ENCODE measurements around the gene WASF3.

DNA sequence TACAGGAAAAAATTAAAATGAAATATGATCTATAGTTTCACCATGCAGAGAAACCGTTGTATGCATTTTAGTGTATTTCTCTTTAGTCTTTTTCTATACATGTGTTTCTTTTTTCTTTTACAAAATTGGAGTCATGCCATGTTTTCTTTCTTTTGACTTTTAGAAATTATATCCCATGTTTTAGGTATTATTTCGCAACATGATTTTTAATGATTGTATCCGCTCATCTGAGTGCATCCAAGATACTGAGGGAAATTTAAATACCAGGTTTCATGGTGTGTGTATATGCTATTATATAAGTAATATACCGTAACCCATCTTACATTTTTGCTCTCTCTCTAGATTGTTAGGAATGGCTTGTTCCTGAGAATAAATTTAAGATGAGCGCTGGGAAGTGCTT, 120.8 kb downstream of the WASF3 start:
- TF ChIP-seq POLR2A (IDR thresholded peaks at IDR 0.05), result no peak
- TF ChIP-seq, protein P1, sequence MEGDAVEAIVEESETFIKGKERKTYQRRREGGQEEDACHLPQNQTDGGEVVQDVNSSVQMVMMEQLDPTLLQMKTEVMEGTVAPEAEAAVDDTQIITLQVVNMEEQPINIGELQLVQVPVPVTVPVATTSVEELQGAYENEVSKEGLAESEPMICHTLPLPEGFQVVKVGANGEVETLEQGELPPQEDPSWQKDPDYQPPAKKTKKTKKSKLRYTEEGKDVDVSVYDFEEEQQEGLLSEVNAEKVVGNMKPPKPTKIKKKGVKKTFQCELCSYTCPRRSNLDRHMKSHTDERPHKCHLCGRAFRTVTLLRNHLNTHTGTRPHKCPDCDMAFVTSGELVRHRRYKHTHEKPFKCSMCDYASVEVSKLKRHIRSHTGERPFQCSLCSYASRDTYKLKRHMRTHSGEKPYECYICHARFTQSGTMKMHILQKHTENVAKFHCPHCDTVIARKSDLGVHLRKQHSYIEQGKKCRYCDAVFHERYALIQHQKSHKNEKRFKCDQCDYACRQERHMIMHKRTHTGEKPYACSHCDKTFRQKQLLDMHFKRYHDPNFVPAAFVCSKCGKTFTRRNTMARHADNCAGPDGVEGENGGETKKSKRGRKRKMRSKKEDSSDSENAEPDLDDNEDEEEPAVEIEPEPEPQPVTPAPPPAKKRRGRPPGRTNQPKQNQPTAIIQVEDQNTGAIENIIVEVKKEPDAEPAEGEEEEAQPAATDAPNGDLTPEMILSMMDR (IDR thresholded peaks at IDR 0.05), result no peak
- TF ChIP-seq EP300 (IDR thresholded peaks at IDR 0.05; ENCODE audit: low read depth), result no peak
- TF ChIP-seq POLR2AphosphoS5 (IDR thresholded peaks at IDR 0.05), result no peak

All from transverse colon (tissue), 4 donors.